ENCODE data around the gene PRKCH. TPM values are rescaled to one million over a fixed set of nuclear protein-coding genes. Genes with fewer than 3 reads are reported as not detected.

The PRKCH gene
- polyA plus RNA-seq, 3 donors, result 3.6 to 6.2 (median 5.4) TPM

GRCh38 chr14:61376314-61376713 lies 54.9 kb downstream of the PRKCH start:
- Histone ChIP-seq H3K4me1 (ENCODE audit: control insufficient read depth in 1 of 2, insufficient read depth in 2 of 2, low read length in 2 of 2) (no peaks in the 10 kb centered on the region), H3K4me3 (replicated peaks in 1 of 3; ENCODE audit: low read depth in 2 of 3, low read length in 3 of 3) (no peak overlapping the region), H3K9me3 (replicated peaks in 1 of 2; ENCODE audit: control insufficient read depth in 1 of 2, insufficient read depth in 1 of 2, low read length in 2 of 2) (peaks cover 18 to 25% of the 10 kb centered on the region in 2 donors), H3K27ac (ENCODE audit: low read depth in 1 of 2, low read length in 2 of 2) (no peak overlapping the region), H2AFZ (ENCODE audit: insufficient read depth, low read depth, low read length, poor library complexity, severe bottlenecking) (no peak overlapping the region), H4K20me1 (ENCODE audit: insufficient read depth, low read length) (peaks cover 4% of the 10 kb centered on the region), H3K79me2 (ENCODE audit: insufficient read depth, low read length) (peaks cover 7% of the 10 kb centered on the region), H3K27me3 (ENCODE audit: control insufficient read depth in 2 of 2, insufficient read depth in 2 of 2, low read length in 2 of 2) (no peaks in the 10 kb centered on the region), H3K4me2 (replicated peaks; ENCODE audit: extremely low read depth, low read length, poor library complexity, severe bottlenecking) (no peak overlapping the region), H3K36me3 (replicated peaks in 1 of 2; ENCODE audit: control insufficient read depth in 1 of 2, insufficient read depth in 2 of 2, low read length in 2 of 2) (peaks cover 0 to 9% of the 10 kb centered on the region in 2 donors), H3K9ac (ENCODE audit: insufficient read depth, low read length, poor library complexity, severe bottlenecking) (no peak overlapping the region)
- peaks cover 33 to 37% of the 10 kb centered on the region in 2 donors for H3K36me3 Mint-ChIP-seq
- peaks cover 22 to 41% (median 30%) of the 10 kb centered on the region in 7 donors for H3K9me3 Mint-ChIP-seq
- peak overlapping the region in 1 of 7 donors; percentile 20 for H3K27ac Mint-ChIP-seq
- no peak overlapping the region for H3K4me3 Mint-ChIP-seq
- TF ChIP-seq CTCF (IDR thresholded peaks at IDR 0.05), result no peak
- intact Hi-C loops (cut with micrococcal nuclease), result no loop called here
- peaks cover 0 to 7% (median 3%) of the 10 kb centered on the region in 3 donors for H3K27me3 Mint-ChIP-seq (ENCODE audit: low read depth in 3 of 3)
- WGBS (ENCODE audit: insufficient coverage), result 85% methylated on average over 1 of the region's 1 CpG
- peaks cover 10% of the 10 kb centered on the region for H3K4me1 Mint-ChIP-seq
- DNase-seq, result no peak

DNA sequence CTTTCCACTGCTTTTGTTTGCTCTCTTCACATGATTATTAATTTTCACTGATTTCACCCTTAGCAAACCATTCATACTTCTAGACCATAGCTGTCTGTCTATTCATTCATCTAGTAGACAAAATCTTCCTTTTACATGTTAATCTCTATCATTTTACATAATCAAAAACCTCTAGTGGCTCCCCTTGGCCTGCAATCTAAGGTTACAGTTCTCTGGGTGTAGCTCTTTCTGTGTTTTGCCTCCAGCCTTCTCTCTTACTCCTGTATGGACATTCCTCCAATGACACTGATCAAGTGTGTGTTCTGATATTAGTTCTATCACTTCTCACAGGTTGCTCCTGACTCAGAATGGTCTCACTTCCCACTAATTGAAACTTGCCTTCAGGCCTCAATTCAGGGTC lies 56.4 kb downstream of the PRKCH start:
- no peak overlapping the region for H2AFZ ChIP-seq (ENCODE audit: insufficient read depth, low read depth, low read length, poor library complexity, severe bottlenecking)
- no peak overlapping the region for H3K27ac Mint-ChIP-seq
- DNase-seq, result no peak
- no peak overlapping the region for H3K9ac ChIP-seq (ENCODE audit: insufficient read depth, low read length, poor library complexity, severe bottlenecking)
- no peak overlapping the region for H3K27ac ChIP-seq (ENCODE audit: low read depth in 1 of 2, low read length in 2 of 2)
- peaks cover 18 to 25% of the 10 kb centered on the region in 2 donors for H3K9me3 ChIP-seq (replicated peaks in 1 of 2; ENCODE audit: control insufficient read depth in 1 of 2, insufficient read depth in 1 of 2, low read length in 2 of 2)
- H3K4me1 Mint-ChIP-seq, result peaks cover 6% of the 10 kb centered on the region
- no peaks in the 10 kb centered on the region for H3K27me3 ChIP-seq (ENCODE audit: control insufficient read depth in 2 of 2, insufficient read depth in 2 of 2, low read length in 2 of 2)
- no peak overlapping the region for H3K4me2 ChIP-seq (replicated peaks; ENCODE audit: extremely low read depth, low read length, poor library complexity, severe bottlenecking)
- H3K36me3 ChIP-seq (replicated peaks in 1 of 2; ENCODE audit: control insufficient read depth in 1 of 2, insufficient read depth in 2 of 2, low read length in 2 of 2), result peaks cover 0 to 9% of the 10 kb centered on the region in 2 donors
- H3K36me3 Mint-ChIP-seq, result peaks cover 33 to 37% of the 10 kb centered on the region in 2 donors
- peaks cover 4% of the 10 kb centered on the region for H4K20me1 ChIP-seq (ENCODE audit: insufficient read depth, low read length)
- no peak overlapping the region for H3K4me3 Mint-ChIP-seq
- no peak overlapping the region for H3K4me3 ChIP-seq (replicated peaks in 1 of 3; ENCODE audit: low read depth in 2 of 3, low read length in 3 of 3)
- no peak for TF ChIP-seq CTCF (IDR thresholded peaks at IDR 0.05)
- intact Hi-C loops (cut with micrococcal nuclease), result no loop called here
- peaks cover 0 to 7% (median 4%) of the 10 kb centered on the region in 3 donors for H3K27me3 Mint-ChIP-seq (ENCODE audit: low read depth in 3 of 3)
- H3K4me1 ChIP-seq (ENCODE audit: control insufficient read depth in 1 of 2, insufficient read depth in 2 of 2, low read length in 2 of 2), result no peaks in the 10 kb centered on the region
- peaks cover 22 to 36% (median 30%) of the 10 kb centered on the region in 7 donors for H3K9me3 Mint-ChIP-seq
- peaks cover 7% of the 10 kb centered on the region for H3K79me2 ChIP-seq (ENCODE audit: insufficient read depth, low read length)

Data from CD14-positive monocyte (primary cell).